ENCODE data around the gene DNPH1.

The DNPH1 gene

GRCh38 chr6:43268782-43269272 is 39.5 kb upstream of the DNPH1 start:
- no peak for TF ChIP-seq CTCF (IDR thresholded peaks at IDR 0.05; ENCODE audit: poor library complexity, severe bottlenecking)
- H3K27ac ChIP-seq (ENCODE audit: poor library complexity, severe bottlenecking): no peak overlapping the region
- ATAC-seq (ENCODE audit: low read depth): no peak
- H3K36me3 ChIP-seq (ENCODE audit: low read depth): no peaks in the 10 kb centered on the region
- DNase-seq (ENCODE audit: low spot score): no peak
- H3K9me3 ChIP-seq (ENCODE audit: severe bottlenecking): no peaks in the 10 kb centered on the region
- H3K27me3 ChIP-seq (ENCODE audit: insufficient read depth, poor library complexity, severe bottlenecking): no peaks in the 10 kb centered on the region
- H3K4me3 ChIP-seq (ENCODE audit: severe bottlenecking): no peak overlapping the region
- H3K4me1 ChIP-seq (ENCODE audit: insufficient read depth, poor library complexity, severe bottlenecking): no peaks in the 10 kb centered on the region

GRCh38 chr6:43268355-43268700 is 39.0 kb upstream of the DNPH1 start:
- H3K4me1 ChIP-seq (ENCODE audit: insufficient read depth, poor library complexity, severe bottlenecking): no peaks in the 10 kb centered on the region
- no peak for ATAC-seq (ENCODE audit: low read depth)
- no peak for DNase-seq (ENCODE audit: low spot score)
- no peaks in the 10 kb centered on the region for H3K9me3 ChIP-seq (ENCODE audit: severe bottlenecking)
- H3K36me3 ChIP-seq (ENCODE audit: low read depth): no peaks in the 10 kb centered on the region
- H3K4me3 ChIP-seq (ENCODE audit: severe bottlenecking): no peak overlapping the region
- TF ChIP-seq CTCF (IDR thresholded peaks at IDR 0.05; ENCODE audit: poor library complexity, severe bottlenecking): no peak
- H3K27me3 ChIP-seq (ENCODE audit: insufficient read depth, poor library complexity, severe bottlenecking): no peaks in the 10 kb centered on the region
- no peak overlapping the region for H3K27ac ChIP-seq (ENCODE audit: poor library complexity, severe bottlenecking)

GRCh38 chr6:43267619-43268354 is 38.5 kb upstream of the DNPH1 start:
- DNase-seq (ENCODE audit: low spot score): no peak

GRCh38 chr6:43265564-43265963 is 36.3 kb upstream of the DNPH1 start:
- Histone ChIP-seq H3K36me3 (ENCODE audit: low read depth) (no peaks in the 10 kb centered on the region), H3K4me1 (ENCODE audit: insufficient read depth, poor library complexity, severe bottlenecking) (no peaks in the 10 kb centered on the region), H3K27ac (ENCODE audit: poor library complexity, severe bottlenecking) (no peak overlapping the region), H3K4me3 (ENCODE audit: severe bottlenecking) (no peak overlapping the region), H3K27me3 (ENCODE audit: insufficient read depth, poor library complexity, severe bottlenecking) (no peaks in the 10 kb centered on the region), H3K9me3 (ENCODE audit: severe bottlenecking) (no peaks in the 10 kb centered on the region)
- DNase-seq (ENCODE audit: low spot score): no peak
- ATAC-seq (ENCODE audit: low read depth): no peak
- no peak for TF ChIP-seq CTCF (IDR thresholded peaks at IDR 0.05; ENCODE audit: poor library complexity, severe bottlenecking)

More at GRCh38 chr6:43267619-43268354, 38.5 kb upstream of the DNPH1 start:
- no peak for TF ChIP-seq CTCF (IDR thresholded peaks at IDR 0.05; ENCODE audit: poor library complexity, severe bottlenecking)
- Histone ChIP-seq H3K27me3 (ENCODE audit: insufficient read depth, poor library complexity, severe bottlenecking) (no peaks in the 10 kb centered on the region), H3K9me3 (ENCODE audit: severe bottlenecking) (no peaks in the 10 kb centered on the region), H3K4me1 (ENCODE audit: insufficient read depth, poor library complexity, severe bottlenecking) (no peaks in the 10 kb centered on the region), H3K27ac (ENCODE audit: poor library complexity, severe bottlenecking) (no peak overlapping the region), H3K36me3 (ENCODE audit: low read depth) (no peaks in the 10 kb centered on the region), H3K4me3 (ENCODE audit: severe bottlenecking) (no peak overlapping the region)
- no peak for ATAC-seq (ENCODE audit: low read depth)

GRCh38 chr6:43264599-43265145 is 35.4 kb upstream of the DNPH1 start:
- ATAC-seq (ENCODE audit: low read depth) (no peak), DNase-seq (ENCODE audit: low spot score) (no peak)
- no peaks in the 10 kb centered on the region for H3K27me3 ChIP-seq (ENCODE audit: insufficient read depth, poor library complexity, severe bottlenecking)
- no peaks in the 10 kb centered on the region for H3K9me3 ChIP-seq (ENCODE audit: severe bottlenecking)
- TF ChIP-seq CTCF (IDR thresholded peaks at IDR 0.05; ENCODE audit: poor library complexity, severe bottlenecking): no peak
- no peak overlapping the region for H3K27ac ChIP-seq (ENCODE audit: poor library complexity, severe bottlenecking)
- H3K4me1 ChIP-seq (ENCODE audit: insufficient read depth, poor library complexity, severe bottlenecking): no peaks in the 10 kb centered on the region
- H3K36me3 ChIP-seq (ENCODE audit: low read depth): no peaks in the 10 kb centered on the region
- no peak overlapping the region for H3K4me3 ChIP-seq (ENCODE audit: severe bottlenecking)

Data from RWPE2 (cell line).